Measurements from ENCODE around the gene UNC13A.

The UNC13A gene

GRCh38 chr19:17726964-17727773 lies 39.0 kb upstream of the UNC13A start:
- TF ChIP-seq CTCF (IDR thresholded peaks at IDR 0.05; ENCODE audit: low read depth, low read length): no peak
- H3K4me3 ChIP-seq (ENCODE audit: low read depth, low read length): no peak overlapping the region

- TF ChIP-seq CTCF (IDR thresholded peaks at IDR 0.05; ENCODE audit: low read depth, low read length): no peak
Measured at GRCh38 chr19:17726136-17726741, 38.1 kb upstream of the UNC13A start.

GRCh38 chr19:17725422-17726078 lies 37.4 kb upstream of the UNC13A start:
- peak; percentile 19; the same call in 1 of the 2 replicates for TF ChIP-seq CTCF (IDR thresholded peaks at IDR 0.05; ENCODE audit: low read depth, low read length)
- H3K4me3 ChIP-seq (ENCODE audit: low read depth, low read length): no peak overlapping the region

More at GRCh38 chr19:17726136-17726741, 38.1 kb upstream of the UNC13A start:
- H3K4me3 ChIP-seq (ENCODE audit: low read depth, low read length): no peak overlapping the region

- no peak for TF ChIP-seq CTCF (IDR thresholded peaks at IDR 0.05; ENCODE audit: low read depth, low read length)
- H3K4me3 ChIP-seq (ENCODE audit: low read depth, low read length): no peak overlapping the region
Measured at GRCh38 chr19:17724655-17725054, 36.5 kb upstream of the UNC13A start.

GRCh38 chr19:17722655-17723240 lies 34.6 kb upstream of the UNC13A start:
- no peak for TF ChIP-seq CTCF (IDR thresholded peaks at IDR 0.05; ENCODE audit: low read depth, low read length)
- H3K4me3 ChIP-seq (ENCODE audit: low read depth, low read length): no peak overlapping the region

- TF ChIP-seq CTCF (IDR thresholded peaks at IDR 0.05; ENCODE audit: low read depth, low read length): no peak
- H3K4me3 ChIP-seq (ENCODE audit: low read depth, low read length): no peak overlapping the region
Measured at GRCh38 chr19:17721821-17722220, 33.7 kb upstream of the UNC13A start.

All from WI38 (cell line).